ENCODE data around the gene SUPT3H.

SUPT3H gene

DNA sequence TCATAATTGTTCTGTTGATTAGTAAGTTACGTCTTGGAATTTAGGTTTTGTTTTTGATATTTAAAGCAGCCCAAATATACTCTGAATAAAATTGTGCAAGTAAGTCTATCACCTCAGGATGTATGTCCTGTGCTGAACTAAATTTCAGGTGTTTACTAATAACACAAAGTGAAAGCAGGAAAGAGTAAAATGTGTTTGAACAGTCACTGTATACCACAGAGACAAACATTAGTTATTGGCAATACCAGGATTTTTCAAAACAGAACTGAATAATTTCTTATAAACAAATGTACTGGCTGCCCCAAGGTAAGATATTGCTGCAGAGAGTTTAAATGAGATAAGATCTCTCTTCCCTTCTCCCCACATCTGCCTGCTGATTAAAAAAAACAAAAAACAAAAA is 454.3 kb downstream of the SUPT3H start:
- DNase-seq (ENCODE audit: extremely low read depth, low read depth): no peak
- H3K4me3 ChIP-seq (replicated peaks; ENCODE audit: low read depth, low read length): no peak overlapping the region
- TF ChIP-seq CTCF (IDR thresholded peaks at IDR 0.05; ENCODE audit: low read depth, low read length, missing control alignments): no peak

- H3K4me3 ChIP-seq (replicated peaks; ENCODE audit: low read depth, low read length): no peak overlapping the region
- no peak for TF ChIP-seq CTCF (IDR thresholded peaks at IDR 0.05; ENCODE audit: low read depth, low read length, missing control alignments)
- no peak for DNase-seq (ENCODE audit: extremely low read depth, low read depth)
Observed at GRCh38 chr6:44921798-44922197, 455.9 kb downstream of the SUPT3H start.

- no peak for TF ChIP-seq CTCF (IDR thresholded peaks at IDR 0.05; ENCODE audit: low read depth, low read length, missing control alignments)
- no peak overlapping the region for H3K4me3 ChIP-seq (replicated peaks; ENCODE audit: low read depth, low read length)
- no peak for DNase-seq (ENCODE audit: extremely low read depth, low read depth)
Observed at GRCh38 chr6:44920952-44921491, 456.7 kb downstream of the SUPT3H start.

DNA sequence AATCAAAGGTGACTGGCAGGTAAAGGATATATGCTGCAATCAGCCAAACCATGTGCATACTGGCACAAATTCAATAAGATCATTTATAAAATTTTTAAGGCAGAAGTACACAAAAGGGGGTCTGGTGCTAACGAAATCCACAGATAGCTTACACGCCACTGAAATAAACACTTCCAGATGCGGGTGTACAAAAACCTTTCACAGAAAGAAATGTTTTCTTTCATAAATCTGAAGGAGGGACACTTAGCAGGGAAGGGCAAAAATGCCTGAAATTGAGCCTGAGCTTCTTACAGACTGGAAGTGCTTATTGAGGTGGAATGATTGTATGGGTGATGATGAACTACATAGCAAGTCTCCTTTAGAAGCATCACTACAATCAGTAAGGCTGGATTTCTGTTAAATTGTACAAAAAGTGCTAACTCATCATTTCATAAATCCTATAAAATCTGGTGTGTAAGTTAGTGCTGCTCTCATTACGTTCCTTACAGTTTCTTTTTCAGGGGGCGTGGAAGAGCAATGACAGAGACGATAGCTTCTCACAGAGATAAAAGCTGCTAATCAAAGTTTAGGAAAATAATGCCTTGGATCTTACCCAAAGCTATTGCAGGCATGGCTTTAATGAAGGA is 458.9 kb downstream of the SUPT3H start:
- no peak for DNase-seq (ENCODE audit: extremely low read depth, low read depth)
- no peak overlapping the region for H3K4me3 ChIP-seq (replicated peaks; ENCODE audit: low read depth, low read length)
- no peak for TF ChIP-seq CTCF (IDR thresholded peaks at IDR 0.05; ENCODE audit: low read depth, low read length, missing control alignments)

DNA sequence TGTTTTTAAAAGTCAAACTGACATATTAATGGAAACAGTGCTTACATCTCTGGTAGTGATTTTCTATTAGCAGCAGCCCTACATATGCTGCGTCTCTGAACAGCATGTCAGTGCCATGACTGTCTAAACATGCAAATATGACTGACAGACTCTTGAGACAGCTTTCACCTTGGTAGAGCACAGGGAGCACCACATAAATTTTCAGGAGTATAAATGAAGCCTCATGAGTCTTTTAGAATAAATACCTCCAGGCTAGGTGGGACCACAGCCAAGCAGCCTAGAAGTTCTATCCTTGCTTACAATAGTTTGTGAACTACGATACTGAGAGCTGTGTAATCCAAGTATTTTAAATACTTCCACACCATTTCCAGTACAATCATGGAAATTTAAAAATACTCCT is 460.3 kb downstream of the SUPT3H start:
- no peak for TF ChIP-seq CTCF (IDR thresholded peaks at IDR 0.05; ENCODE audit: low read depth, low read length, missing control alignments)
- no peak for DNase-seq (ENCODE audit: extremely low read depth, low read depth)
- no peak overlapping the region for H3K4me3 ChIP-seq (replicated peaks; ENCODE audit: low read depth, low read length)

DNA sequence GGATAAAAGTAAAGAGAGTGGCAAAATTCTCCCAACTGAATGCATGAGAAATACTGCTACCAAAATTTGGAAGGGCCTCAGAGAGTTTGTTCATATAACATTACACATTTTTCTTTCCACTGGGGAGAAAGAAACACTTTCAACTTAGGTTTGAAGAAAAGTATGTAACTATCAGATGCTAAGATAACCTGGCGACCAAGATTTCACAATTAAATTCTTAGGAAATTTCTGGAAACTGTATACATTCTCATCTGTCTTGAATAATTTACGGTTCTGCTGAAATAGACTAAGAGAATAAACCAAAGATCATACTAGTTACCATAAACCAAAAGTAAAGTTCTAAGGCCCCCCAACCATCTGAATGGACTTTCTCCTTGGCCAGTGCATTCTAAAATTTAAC is 462.6 kb downstream of the SUPT3H start:
- H3K4me3 ChIP-seq (replicated peaks; ENCODE audit: low read depth, low read length): no peak overlapping the region
- TF ChIP-seq CTCF (IDR thresholded peaks at IDR 0.05; ENCODE audit: low read depth, low read length, missing control alignments): no peak
- DNase-seq (ENCODE audit: extremely low read depth, low read depth): no peak

GRCh38 chr6:44914141-44914540 is 463.6 kb downstream of the SUPT3H start:
- H3K4me3 ChIP-seq (replicated peaks; ENCODE audit: low read depth, low read length): no peak overlapping the region
- DNase-seq (ENCODE audit: extremely low read depth, low read depth): no peak
- no peak for TF ChIP-seq CTCF (IDR thresholded peaks at IDR 0.05; ENCODE audit: low read depth, low read length, missing control alignments)
